ENCODE results near the gene DPT. TPM values are rescaled to one million over a fixed set of nuclear protein-coding genes. Genes with fewer than 3 reads are reported as not detected.

DPT gene
- total and polyA plus RNA-seq, 2 donors (not counting 3 experiments of a cell fraction or from before 2014, with no cell fraction given) = not detected

GRCh38 chr1:168719306-168720111, 9.5 kb downstream of the DPT start:
- no peaks in the 10 kb centered on the region for H4K20me1 ChIP-seq (replicated peaks; ENCODE audit: control insufficient read depth, extremely low read depth, insufficient read depth, low read length)
- no peak overlapping the region for H3K9ac ChIP-seq (replicated peaks; ENCODE audit: extremely low read depth, insufficient read depth, low read length)
- H3K36me3 ChIP-seq (ENCODE audit: control insufficient read depth in 2 of 2, extremely low read depth in 1 of 2, insufficient read depth in 2 of 2, low read length in 2 of 2) = no peaks in the 10 kb centered on the region
- no peak overlapping the region for H3K4me2 ChIP-seq (ENCODE audit: insufficient read depth, low read length)
- no peaks in the 10 kb centered on the region for H3K9me1 ChIP-seq (replicated peaks; ENCODE audit: control insufficient read depth, extremely low read depth, insufficient read depth, low read length)
- dilution Hi-C loops (cut with MboI; ENCODE audit: extremely low pct_ligation_motif_present, low sequenced_read_pairs) (no loop called here), intact Hi-C loops (cut with micrococcal nuclease) (no loop called here)
- no peak overlapping the region for H3K4me3 ChIP-seq (replicated peaks in 1 of 3; ENCODE audit: insufficient read depth in 1 of 3, low read depth in 1 of 3, low read length in 3 of 3)
- no peaks in the 10 kb centered on the region for H3K79me2 ChIP-seq (ENCODE audit: control insufficient read depth, insufficient read depth, low read length)
- CTCF ChIA-PET = interaction anchor here (0.9 kb wide), 2 partner anchors 13 to 629 kb away, joined by 3 to 4 read pairs; no protein-coding TSS in a partner anchor
- no peak overlapping the region for H3K27ac ChIP-seq (ENCODE audit: insufficient read depth, low read depth, low read length)
- no peaks in the 10 kb centered on the region for H3K27me3 ChIP-seq (ENCODE audit: control insufficient read depth in 2 of 2, insufficient read depth in 2 of 2, low read length in 2 of 2)
- BruUV-seq (replicated peaks) = no TSS peak
- POLR2A ChIA-PET = no interaction called here
- H3K4me1 ChIP-seq (ENCODE audit: control insufficient read depth, extremely low read depth, insufficient read depth, low read length) = no peaks in the 10 kb centered on the region
- H2AFZ ChIP-seq (ENCODE audit: low read depth, low read length) = no peak overlapping the region
- DNase-seq (ENCODE audit: low read depth, low spot score) (no peak), FAIRE-seq (no peak)
- H3K9me3 ChIP-seq (replicated peaks; ENCODE audit: control insufficient read depth, insufficient read depth, low read length) = no peaks in the 10 kb centered on the region
- TF ChIP-seq GATA2 (IDR thresholded peaks at IDR 0.05; ENCODE audit: insufficient read depth, insufficient read length, low read depth, low read length) (no peak), CTCF (IDR thresholded peaks at IDR 0.05; ENCODE audit: extremely low read depth in 1 of 2, insufficient read depth in 1 of 2, low read depth in 1 of 2, low read length in 2 of 2) (no peak), POLR2A (IDR thresholded peaks at IDR 0.05; ENCODE audit: low read depth, low read length) (no peak), MAX (IDR thresholded peaks at IDR 0.05; ENCODE audit: insufficient read depth, insufficient read length) (no peak)
